A673 (cell line): Measurements from ENCODE around the gene TTLL4. TPM values are rescaled to one million over a fixed set of nuclear protein-coding genes. Genes with fewer than 3 reads are reported as not detected.

Experiments used
- BruUV-seq: library from RNA; stranded (reverse); fragments of 400-500 nt; replicated peaks from 2 replicates; lab custom pipeline; 2021; lab: Mats Ljungman, UMichigan
- CTCF ChIA-PET: fragments of 300-600 bp; sonication (Branson Sonifier 250); formaldehyde crosslinking; loops from one replicate; lab custom pipeline; 2022; ENCODE audit warnings: antibody characterized with exemption; lab: Charles Lee
- POLR2A ChIA-PET: fragments of 300-600 bp; sonication (Branson Sonifier 250); formaldehyde crosslinking; loops from one replicate; lab custom pipeline; 2022; ENCODE audit warnings: antibody characterized with exemption; ENCODE audit not compliant: low non-redundant PET; lab: Charles Lee
- DNase-seq: peaks from one replicate; pipeline ENCODE4 v3.0.0-alpha.2; 2015; ENCODE audit warnings: low spot score
- H3K27ac ChIP-seq: fragments of 200-600 bp; sonication (generic); 2 replicates; pipeline ENCODE4 v1.5.1; 2016; ENCODE audit warnings: mixed run types, low read depth, mild to moderate bottlenecking, mixed read lengths, antibody characterized with exemption, low read length; ENCODE audit not compliant: poor library complexity, severe bottlenecking
- H3K27me3 ChIP-seq: fragments of 200-600 bp; sonication (generic); replicated peaks from 2 replicates; pipeline ENCODE4 v1.6.1; 2017; ENCODE audit warnings: mixed run types, low read depth, mild to moderate bottlenecking, mixed read lengths, antibody characterized with exemption, low read length; ENCODE audit not compliant: insufficient read depth, poor library complexity
- H3K36me3 ChIP-seq: fragments of 200-600 bp; sonication (generic); 2 replicates; pipeline ENCODE4 v1.6.1; 2016; ENCODE audit warnings: mixed run types, mild to moderate bottlenecking, mixed read lengths, antibody characterized with exemption, low read length; ENCODE audit not compliant: insufficient read depth, poor library complexity, severe bottlenecking
- H3K4me1 ChIP-seq: fragments of 200-600 bp; sonication (generic); 2 replicates; pipeline ENCODE4 v1.6.1; 2017; ENCODE audit warnings: mixed run types, mild to moderate bottlenecking, mixed read lengths, antibody characterized with exemption, low read length; ENCODE audit not compliant: insufficient read depth, poor library complexity, severe bottlenecking
- H3K4me3 ChIP-seq: fragments of 200-600 bp; sonication (generic); 2 replicates; pipeline ENCODE4 v1.5.1; 2016; ENCODE audit warnings: low read depth, mixed run types, mild to moderate bottlenecking, mixed read lengths, low read length; ENCODE audit not compliant: poor library complexity, severe bottlenecking
- H3K9me3 ChIP-seq: fragments of 200-600 bp; sonication (generic); 2 replicates; pipeline ENCODE4 v1.6.1; 2016; ENCODE audit warnings: mixed run types, low read depth, mild to moderate bottlenecking, mixed read lengths, antibody characterized with exemption, low read length; ENCODE audit not compliant: poor library complexity, severe bottlenecking
- CTCF ChIP-seq: fragments of 300-800, 200-600 bp; sonication (generic); conservative IDR thresholded peaks from 2 replicates; pipeline ENCODE4 v1.5.1; 2017; ENCODE audit warnings: low read depth, mild to moderate bottlenecking, antibody characterized with exemption, low read length, moderate library complexity, mixed read lengths
- EZH2 ChIP-seq: fragments of 200-600 bp; sonication (generic); IDR thresholded peaks from 2 replicates; pipeline ENCODE4 v1.6.1; 2017; ENCODE audit warnings: borderline replicate concordance, low read depth, mild to moderate bottlenecking, mixed read lengths, antibody characterized with exemption, low read length; ENCODE audit not compliant: poor library complexity, severe bottlenecking
- intact Hi-C: fragments of 100-400 bp; cut with micrococcal nuclease; formaldehyde crosslinking; loops from one replicate; pipeline ENCODE4 v1.10.0; 2022; ENCODE audit not compliant: unreplicated experiment
- total RNA-seq: library from RNA; stranded (reverse); gene quantifications from 2 replicates; pipeline ENCODE4 v1.2.3, GENCODE V29; 2021

Gene TTLL4
- total RNA-seq, 1 experiment from 2014 or later, result 100 TPM

GRCh38 chr2:218721934-218722333 lies 11.3 kb downstream of the TTLL4 start:
- no TSS peak for BruUV-seq
- POLR2A ChIA-PET, result no interaction called here
- CTCF ChIA-PET, result no interaction called here
- TF ChIP-seq CTCF, result no peak
- no peak for TF ChIP-seq EZH2
- intact Hi-C loops, result no loop called here
- Histone ChIP-seq H3K9me3 (peaks cover 5% of the 10 kb centered on the region), H3K4me1 (peaks cover 31% of the 10 kb centered on the region), H3K27me3 (no peaks in the 10 kb centered on the region), H3K36me3 (peaks cover 4% of the 10 kb centered on the region), H3K4me3 (no peak overlapping the region), H3K27ac (no peak overlapping the region)
- DNase-seq, result no peak

GRCh38 chr2:218722419-218722818 lies 11.8 kb downstream of the TTLL4 start:
- TF ChIP-seq EZH2 (no peak), CTCF (no peak)
- Histone ChIP-seq H3K4me3 (no peak overlapping the region), H3K36me3 (peaks cover 4% of the 10 kb centered on the region), H3K27ac (no peak overlapping the region), H3K4me1 (peaks cover 31% of the 10 kb centered on the region), H3K27me3 (no peaks in the 10 kb centered on the region), H3K9me3 (peaks cover 5% of the 10 kb centered on the region)
- no TSS peak for BruUV-seq
- ChIA-PET CTCF (no interaction called here), POLR2A (no interaction called here)
- intact Hi-C loops, result no loop called here
- DNase-seq, result no peak

- BruUV-seq, result no TSS peak
- Histone ChIP-seq H3K4me3 (no peak overlapping the region), H3K27me3 (no peaks in the 10 kb centered on the region), H3K27ac (no peak overlapping the region), H3K4me1 (peaks cover 31% of the 10 kb centered on the region), H3K9me3 (peaks cover 5% of the 10 kb centered on the region), H3K36me3 (peaks cover 4% of the 10 kb centered on the region)
- ChIA-PET POLR2A (no interaction called here), CTCF (no interaction called here)
- intact Hi-C loops, result no loop called here
- TF ChIP-seq EZH2, result no peak
- TF ChIP-seq CTCF, result no peak
- DNase-seq, result peak; percentile 42
Observed at GRCh38 chr2:218722876-218723785, 12.5 kb downstream of the TTLL4 start.
